ENCODE results near the gene BMPR1A.

DNA sequence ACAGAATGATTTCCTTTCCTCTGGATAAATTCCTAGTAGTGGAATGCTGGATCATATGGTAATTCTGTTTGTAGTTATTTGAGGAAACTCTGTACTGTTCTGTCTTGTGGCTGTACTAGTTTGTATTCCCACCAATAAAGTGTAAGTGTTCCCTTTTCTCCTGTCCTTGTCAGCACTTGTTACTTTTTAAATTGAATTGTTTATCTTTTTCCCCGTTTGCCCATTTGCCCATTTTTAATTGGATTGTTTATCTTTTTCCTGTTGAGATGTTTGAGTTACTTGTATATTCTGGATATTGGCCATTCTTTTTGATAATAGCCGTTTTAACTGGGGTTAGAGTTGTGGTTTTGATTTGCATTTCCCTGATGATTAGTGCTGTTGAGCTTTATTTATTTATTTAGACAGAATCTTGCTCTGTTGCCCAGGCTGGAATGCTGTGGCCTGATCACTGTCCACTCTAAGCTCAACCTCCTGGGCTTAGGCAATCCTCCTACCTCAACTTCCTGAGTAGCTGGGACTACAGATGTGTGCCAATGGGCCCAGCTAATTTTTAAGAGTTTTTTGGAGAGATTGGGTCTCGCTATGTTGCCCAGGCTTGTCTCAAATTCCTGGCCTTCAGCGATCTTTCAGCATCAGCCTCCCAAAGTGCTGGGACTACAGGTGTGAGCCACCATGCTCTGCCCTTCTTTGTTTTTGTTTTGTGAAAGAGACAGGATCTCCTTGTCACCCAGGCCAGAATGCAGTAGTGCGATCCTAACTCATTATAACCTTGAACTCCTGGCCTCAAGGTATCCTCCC lies 23.0 kb downstream of the BMPR1A start:
- TF ChIP-seq, protein P1, sequence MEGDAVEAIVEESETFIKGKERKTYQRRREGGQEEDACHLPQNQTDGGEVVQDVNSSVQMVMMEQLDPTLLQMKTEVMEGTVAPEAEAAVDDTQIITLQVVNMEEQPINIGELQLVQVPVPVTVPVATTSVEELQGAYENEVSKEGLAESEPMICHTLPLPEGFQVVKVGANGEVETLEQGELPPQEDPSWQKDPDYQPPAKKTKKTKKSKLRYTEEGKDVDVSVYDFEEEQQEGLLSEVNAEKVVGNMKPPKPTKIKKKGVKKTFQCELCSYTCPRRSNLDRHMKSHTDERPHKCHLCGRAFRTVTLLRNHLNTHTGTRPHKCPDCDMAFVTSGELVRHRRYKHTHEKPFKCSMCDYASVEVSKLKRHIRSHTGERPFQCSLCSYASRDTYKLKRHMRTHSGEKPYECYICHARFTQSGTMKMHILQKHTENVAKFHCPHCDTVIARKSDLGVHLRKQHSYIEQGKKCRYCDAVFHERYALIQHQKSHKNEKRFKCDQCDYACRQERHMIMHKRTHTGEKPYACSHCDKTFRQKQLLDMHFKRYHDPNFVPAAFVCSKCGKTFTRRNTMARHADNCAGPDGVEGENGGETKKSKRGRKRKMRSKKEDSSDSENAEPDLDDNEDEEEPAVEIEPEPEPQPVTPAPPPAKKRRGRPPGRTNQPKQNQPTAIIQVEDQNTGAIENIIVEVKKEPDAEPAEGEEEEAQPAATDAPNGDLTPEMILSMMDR (IDR thresholded peaks at IDR 0.05) = no peak
- TF ChIP-seq ZFX (IDR thresholded peaks at IDR 0.05; ENCODE audit: borderline replicate concordance) = no peak
